Epithelial cell of prostate (primary cell): ENCODE measurements around the gene CENATAC.
"Not testable (repeated sequence)": the region's sequence is repeated elsewhere in the genome, so short reads cannot be mapped to it uniquely, and the experiment has no call there.

ENCODE experiments used
- DNase-seq: peaks from one replicate; pipeline ENCODE4 v3.0.0-alpha.2; 2011; ENCODE audit warnings: low read depth, low spot score
- H3K27ac ChIP-seq: fragments of 450-650 bp; 2 replicates; pipeline ENCODE4 v1.5.1; 2017; ENCODE audit warnings: mild to moderate bottlenecking

CENATAC gene

DNA sequence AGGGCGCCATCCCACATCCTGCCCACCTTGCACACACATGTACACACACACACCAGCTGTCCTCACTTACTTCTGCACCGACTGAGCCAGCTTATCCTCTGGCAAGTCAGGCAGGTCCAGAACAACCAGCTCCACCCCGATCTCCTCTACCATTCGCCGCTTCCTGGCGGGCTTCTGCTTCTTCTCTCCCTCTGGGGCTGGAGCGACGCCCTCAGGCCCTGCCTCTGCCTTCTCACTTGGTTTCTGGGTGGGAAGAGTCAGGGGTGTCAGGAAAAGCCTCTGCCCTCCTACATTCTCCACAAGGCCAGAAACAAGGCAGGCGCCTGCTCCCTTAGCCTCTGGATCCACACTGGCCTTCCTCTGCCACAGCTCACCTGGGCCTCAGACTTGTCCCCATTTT is 50.7 kb downstream of the CENATAC start:
- no peak overlapping the region for H3K27ac ChIP-seq
- no peak for DNase-seq

DNA sequence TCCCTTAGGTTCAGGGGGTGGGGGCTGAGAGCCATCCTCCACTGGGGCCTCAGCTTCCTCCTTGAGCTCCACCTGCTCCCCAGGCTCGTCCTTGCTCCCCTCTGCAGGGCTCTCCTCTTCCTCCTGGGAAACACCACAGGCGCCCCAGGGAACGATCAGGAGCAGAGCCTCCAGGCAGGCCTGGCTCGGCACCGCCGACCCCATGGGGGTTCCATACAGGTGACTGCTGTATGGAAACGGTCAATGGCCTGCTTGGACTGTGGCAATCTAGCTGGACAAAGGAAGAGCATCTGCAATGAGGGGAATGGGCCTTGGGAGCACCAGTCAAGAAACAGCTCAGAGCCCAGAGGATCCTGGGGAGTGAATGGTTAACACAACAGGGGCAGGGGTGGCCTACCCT is 51.1 kb downstream of the CENATAC start:
- DNase-seq, result no peak
- H3K27ac ChIP-seq, result no peak overlapping the region

DNA sequence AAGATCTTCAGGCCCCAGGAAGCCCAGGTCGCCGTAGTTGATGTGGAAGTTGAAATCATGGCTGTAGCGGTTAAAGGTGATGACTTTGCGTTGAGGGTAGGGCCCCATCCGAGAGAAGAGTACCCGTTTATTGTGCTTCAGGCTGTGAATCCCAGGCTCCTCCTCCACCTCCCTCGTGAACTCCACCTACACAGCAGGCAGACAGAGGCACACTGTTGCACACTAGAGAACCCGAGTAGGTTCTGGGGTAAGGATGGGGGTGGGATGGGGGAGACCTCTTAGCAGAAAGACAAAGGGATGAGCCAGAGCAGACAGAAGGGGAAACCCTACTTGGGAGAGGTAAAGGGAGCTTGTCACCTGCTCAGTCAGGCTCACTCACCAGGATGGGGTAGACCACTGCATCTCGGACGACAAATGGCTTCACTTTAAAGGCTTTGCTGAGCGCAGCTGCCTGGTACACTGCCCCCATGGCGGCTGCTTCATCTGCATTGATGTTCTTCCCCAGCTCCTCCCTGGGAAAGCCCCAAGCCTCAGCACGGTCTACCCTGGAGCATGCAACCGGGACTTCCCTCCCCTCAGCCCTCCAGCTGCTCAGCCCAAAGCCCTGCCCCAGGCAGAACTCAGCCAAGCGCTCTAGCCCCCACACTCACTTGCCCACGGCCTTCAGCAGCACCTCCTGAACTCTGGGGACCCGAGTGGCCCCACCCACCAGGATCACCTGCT is 53.7 kb downstream of the CENATAC start:
- no peak overlapping the region for H3K27ac ChIP-seq
- no peak for DNase-seq

DNA sequence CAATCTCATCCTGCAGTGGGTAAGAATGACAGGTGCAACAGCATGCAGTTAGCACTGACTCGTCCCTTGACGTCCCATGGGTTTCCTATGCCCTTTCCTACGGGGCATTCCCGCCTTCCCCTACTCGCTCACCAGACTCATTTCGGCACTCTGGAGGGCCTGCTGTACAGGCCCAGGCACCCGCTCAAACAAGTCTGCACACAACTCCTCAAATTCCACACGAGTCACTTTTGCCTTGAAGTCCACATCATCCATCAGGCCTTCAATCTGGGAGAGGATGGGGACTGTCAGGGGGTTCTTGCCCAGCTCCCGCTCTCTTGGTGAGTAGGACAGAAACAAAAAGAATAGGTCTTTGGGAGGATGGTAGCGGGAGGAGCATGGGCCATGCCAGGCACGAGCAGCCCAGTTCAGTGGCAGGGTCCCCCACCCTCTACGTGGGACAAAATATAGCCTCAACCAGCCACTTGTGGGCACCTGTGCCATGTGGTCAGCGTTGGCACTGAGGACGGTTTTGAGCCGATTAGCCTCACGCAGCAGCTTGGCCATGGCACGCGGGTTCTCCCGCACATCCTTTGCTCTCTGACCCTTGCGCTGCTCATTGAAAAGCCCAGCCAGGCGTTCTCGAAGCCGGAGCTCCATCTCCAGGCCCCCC is 54.4 kb downstream of the CENATAC start:
- H3K27ac ChIP-seq, result no peak overlapping the region
- no peak for DNase-seq

DNA sequence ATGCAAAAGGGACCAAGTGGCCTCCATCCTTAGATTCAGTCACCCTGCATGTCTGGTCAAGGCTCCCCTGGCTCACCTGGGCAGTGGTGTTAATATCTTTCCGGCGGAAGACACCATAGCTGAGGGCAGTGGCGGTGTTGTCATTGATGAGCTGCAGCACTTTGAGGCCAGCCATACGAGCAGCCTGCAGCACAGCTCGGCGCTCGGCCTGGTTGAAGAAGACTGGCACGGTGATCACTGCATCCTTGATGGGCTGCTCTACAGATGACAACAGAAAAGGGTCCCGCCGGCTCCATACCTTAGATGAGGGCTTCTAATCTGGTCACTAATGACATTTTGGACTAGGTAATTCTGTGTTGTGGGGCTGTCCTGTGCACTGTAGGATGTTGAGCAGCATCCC is 56.5 kb downstream of the CENATAC start:
- H3K27ac ChIP-seq, result no peak overlapping the region
- DNase-seq, result no peak

DNA sequence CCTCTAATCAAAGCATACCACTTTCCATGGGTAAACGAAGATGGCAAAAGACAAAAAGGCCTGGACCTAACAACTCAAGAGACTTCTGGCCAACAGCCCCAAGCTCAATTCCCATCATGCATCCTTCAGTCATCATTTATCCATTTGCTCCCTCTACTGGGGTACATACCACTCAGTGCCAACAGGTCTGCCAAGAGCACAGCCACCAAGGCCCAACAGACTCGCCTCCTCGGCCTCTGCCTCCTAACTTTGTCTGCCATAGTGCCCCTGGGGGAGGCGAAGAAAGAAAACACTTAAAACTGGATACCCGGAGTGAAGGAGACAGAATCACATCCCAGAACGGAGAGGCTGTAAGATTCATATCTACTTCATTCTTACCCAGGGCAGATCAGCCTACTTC is 58.0 kb downstream of the CENATAC start:
- peak overlapping the region; percentile 87 for H3K27ac ChIP-seq
- DNase-seq, result no peak

DNA sequence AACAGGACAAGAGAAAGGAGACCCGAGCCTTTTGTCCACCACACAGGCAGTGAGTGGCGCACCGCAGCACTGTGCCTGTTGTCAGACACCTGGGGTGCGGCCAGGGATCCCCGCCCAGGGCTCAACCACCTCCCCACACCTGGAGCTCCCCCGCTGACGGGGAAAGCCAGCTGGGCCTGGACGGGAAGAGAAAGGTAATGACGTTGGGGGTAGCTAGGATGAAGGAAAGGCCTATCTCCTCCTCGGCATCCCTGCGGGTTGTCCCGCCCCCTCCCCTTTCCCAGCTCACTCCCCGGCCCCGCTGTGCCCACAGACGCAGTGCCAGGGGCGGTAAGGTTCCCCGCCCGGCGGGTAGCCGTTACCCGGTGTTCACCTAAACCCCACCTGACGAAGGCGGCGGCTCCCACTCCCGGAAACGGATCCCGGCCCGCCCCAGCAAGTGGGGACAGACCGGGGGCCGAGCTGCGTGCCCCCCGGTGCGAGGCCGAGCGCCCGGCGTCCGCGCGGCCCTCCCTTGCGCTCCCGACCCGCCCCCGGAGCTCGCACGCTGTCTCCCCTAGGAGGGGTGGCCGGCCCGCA is 58.6 kb downstream of the CENATAC start:
- H3K27ac ChIP-seq, result peak overlapping the region; percentile 87
- DNase-seq, result no peak

DNA sequence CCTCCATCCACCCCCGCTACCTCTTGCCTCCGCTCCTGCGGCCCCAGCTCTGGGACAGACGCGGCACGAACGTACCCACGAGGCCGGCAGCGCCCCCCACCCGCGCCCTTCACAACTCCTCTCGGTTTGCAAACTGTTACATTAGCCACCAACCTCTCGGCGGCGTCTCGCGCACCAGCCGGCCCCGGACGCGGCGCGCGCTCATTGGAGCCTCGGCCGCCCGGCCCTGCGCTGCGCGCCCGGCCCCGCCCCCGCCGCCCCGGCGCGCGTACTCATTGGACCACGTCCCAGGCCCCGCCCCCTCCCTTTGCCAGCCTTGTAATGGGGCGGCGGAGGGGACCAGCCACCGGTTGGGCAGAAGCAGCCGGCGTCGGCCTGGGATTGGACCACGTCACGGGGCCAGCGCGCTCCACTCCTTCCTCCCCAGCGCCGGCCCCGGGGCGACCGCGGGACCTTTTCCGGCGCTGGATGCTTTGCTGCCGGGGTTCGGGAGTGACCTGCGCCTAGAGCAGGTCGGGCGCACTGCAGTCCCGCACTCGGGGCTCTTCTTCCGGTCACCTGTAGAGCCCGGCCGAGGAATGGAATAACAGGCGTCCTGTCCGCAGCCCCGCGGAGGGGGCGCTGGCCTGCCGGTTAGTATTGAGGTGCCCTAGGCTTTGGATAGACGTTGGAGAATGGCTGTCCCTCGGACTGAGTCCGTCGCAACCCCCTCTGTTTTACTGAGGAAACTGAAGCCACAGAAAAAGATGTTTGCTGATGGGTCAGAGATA is 59.2 kb downstream of the CENATAC start, which contains the start of gene HYOU1:
TSS of gene HYOU1 (minus strand) at position 206 of the 770 bp plus-strand sequence. CDS start 1,045 bp downstream, outside the sequence.
- H3K27ac ChIP-seq, result peak within 1 kb of the TSS; percentile 87
- peak; percentile 79 for DNase-seq

DNA sequence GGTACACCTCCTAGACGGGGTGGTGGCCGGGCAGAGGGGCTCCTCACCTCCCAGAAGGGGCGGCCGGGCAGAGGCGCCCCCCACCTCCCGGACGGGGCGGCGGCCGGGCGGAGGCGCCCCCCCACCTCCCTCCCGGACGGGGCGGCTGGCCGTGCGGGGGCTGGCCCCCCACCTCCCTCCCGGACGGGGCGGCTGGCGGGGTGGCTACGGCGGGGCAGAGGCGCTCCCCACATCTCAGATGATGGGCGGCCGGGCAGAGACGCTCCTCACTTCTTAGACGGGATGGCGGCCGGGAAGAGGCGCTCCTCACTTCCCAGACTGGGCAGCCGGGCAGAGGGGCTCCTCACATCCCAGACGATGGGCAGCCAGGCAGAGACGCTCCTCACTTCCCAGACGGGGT is 61.2 kb downstream of the CENATAC start:
- H3K27ac ChIP-seq, result not testable (repeated sequence)

DNA sequence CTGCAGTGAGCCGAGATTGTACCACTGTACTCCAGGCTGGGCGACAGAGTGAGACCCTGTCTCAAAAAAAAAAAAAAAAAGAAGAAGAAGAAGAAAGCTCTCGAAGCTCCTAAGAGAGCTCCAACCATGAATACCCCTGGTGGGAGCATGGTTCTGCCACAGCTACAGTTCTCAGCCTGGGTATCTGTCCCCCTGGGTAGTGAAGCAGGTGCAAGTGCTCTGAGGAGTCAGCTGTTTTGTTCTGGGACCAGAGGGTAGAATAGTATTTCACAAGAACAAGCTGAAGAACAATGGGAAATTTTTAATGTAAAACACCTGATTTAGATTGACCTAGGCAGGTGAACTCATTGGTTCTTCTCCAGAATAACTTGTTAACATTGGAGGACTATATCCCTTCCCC is 63.3 kb downstream of the CENATAC start:
- no peak overlapping the region for H3K27ac ChIP-seq
- no peak for DNase-seq

More for the DNA sequence above, 61.2 kb downstream of the CENATAC start:
- not testable (repeated sequence) for DNase-seq

DNA sequence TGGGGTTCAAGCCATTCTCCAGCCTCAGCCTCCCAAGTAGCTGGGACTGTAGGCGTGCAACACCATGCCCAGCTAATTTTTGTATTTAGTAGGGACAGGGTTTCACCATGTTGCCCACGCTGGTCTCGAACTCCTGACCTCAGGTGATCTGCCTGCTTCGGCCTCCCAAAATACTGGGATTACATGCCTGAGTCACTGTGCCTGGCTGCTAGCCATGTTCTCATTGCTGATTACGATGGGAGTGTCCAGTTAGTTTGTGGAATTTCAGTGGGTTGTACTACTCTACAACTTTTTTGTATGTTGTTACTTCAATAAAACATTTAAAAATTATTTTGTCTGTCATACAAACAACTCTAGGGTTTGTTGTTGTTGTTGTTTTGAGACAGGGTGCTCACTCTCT is 64.8 kb downstream of the CENATAC start:
- DNase-seq, result no peak
- no peak overlapping the region for H3K27ac ChIP-seq

DNA sequence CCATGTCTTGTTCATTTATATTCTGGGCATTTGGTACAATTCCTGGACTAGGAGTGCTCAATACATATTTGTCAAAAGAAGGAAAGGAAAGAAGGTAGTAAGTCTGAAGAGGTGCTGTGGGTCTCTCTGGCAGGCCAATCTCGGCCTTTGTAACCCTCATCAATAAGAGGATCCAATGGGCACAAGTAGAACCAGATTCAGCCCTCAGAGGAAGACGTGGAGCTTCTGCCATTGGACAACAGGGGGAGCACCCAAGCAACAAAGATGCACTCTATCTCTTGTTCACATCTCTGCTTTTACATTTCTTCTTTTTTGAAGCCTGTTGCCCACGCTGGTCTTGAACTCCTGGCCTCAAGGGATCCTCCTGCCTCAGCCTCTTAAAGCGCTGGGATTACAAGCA is 67.4 kb downstream of the CENATAC start:
- no peak for DNase-seq
- H3K27ac ChIP-seq, result no peak overlapping the region
